Measurements from ENCODE around the gene SYVN1. TPM values are rescaled to one million over a fixed set of nuclear protein-coding genes. Genes with fewer than 3 reads are reported as not detected.

The SYVN1 gene
- total and polyA plus RNA-seq, 4 donors: 5.5 to 64.0 (median 38.2) TPM

GRCh38 chr11:65117206-65118096 is 16.9 kb downstream of the SYVN1 start, which contains the start of gene ZNHIT2:
Gene ZNHIT2, minus strand, starts transcription at chr11:65117701. Its CDS starts 48 bp downstream, at chr11:65117653.
- WGBS, 2 donors: 0% methylated on average over 87 to 89 of the region's 89 CpGs
- Histone ChIP-seq H3K36me3 (ENCODE audit: control insufficient read depth in 1 of 2, insufficient read depth in 2 of 2, low read length in 1 of 2) (no peaks in the 10 kb centered on the region), H3K4me1 (ENCODE audit: control insufficient read depth in 1 of 2, insufficient read depth in 2 of 2, low read length in 2 of 2) (no peaks in the 10 kb centered on the region), H3K27me3 (ENCODE audit: control insufficient read depth in 1 of 2, insufficient read depth in 2 of 2, low read length in 1 of 2) (no peaks in the 10 kb centered on the region), H3K27ac (ENCODE audit: low read depth in 1 of 2, low read length in 2 of 2) (peak within 1 kb of the TSS in 1 of 2 donors; percentile 71), H3K9me3 (ENCODE audit: control insufficient read depth, low read length) (no peaks in the 10 kb centered on the region), H3K4me3 (ENCODE audit: low read length in 2 of 2) (peak within 1 kb of the TSS; percentile 70 to 80)
- intact Hi-C loops (cut with DNase I): loop anchor here (2.0 to 5.0 kb wide), 3 partner anchors 63 to 105 kb away; partner anchors contain the start of genes ARL2 (in 2 of the 2) and CAPN1 (in 1 of the 2)
- peak; percentile 93 for ATAC-seq (ENCODE audit: low FRiP score)
- DNase-seq: peak; percentile 100

DNA sequence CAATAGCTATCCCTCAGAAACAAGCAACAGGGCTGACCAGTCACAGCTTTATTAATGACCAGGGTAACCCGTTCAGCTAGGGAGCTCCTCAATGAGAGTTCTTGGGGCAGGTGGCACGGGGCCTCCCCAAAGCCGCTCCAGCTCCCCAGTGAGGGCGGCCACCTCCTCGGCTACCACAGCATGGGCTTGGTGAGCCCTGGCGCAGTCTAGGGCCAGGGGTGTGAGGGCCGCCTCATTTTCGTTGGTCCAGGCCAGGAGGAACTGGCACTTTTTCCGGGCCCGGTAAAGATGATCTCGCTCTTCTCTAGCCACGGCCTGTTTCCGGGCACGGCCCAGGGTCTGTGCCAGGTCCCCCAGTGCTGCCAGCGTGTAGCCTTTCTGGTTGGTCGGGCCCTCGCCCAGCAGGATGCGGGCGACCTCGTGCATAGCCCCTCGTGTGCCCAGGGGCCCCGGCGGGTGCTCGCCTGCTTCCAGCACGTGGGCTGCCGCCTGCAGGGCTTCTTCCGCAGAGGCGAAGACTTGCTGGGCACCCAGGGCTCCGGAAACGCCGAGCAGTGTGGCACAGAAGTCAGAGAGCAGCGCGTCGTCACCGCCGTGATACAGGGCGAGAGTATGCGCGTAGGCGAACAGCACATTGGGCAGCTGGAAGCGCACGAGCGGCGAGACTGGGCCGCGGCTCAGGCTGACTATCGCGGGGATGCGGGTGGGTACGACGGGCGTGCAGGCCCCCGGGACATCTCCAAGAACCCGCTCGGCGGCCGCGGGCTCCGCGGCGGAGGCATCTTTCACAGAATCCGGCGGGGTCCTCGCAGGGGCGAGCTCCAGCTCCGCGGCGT is 17.7 kb downstream of the SYVN1 start:
- no peaks in the 10 kb centered on the region for H3K4me1 ChIP-seq (ENCODE audit: control insufficient read depth in 1 of 2, insufficient read depth in 2 of 2, low read length in 2 of 2)
- DNase-seq (peak in 1 of 2 donors; percentile 86), ATAC-seq (ENCODE audit: low FRiP score) (no peak)
- no peaks in the 10 kb centered on the region for H3K9me3 ChIP-seq (ENCODE audit: control insufficient read depth, low read length)
- peak overlapping the region; percentile 70 to 80 for H3K4me3 ChIP-seq (ENCODE audit: low read length in 2 of 2)
- intact Hi-C loops (cut with DNase I): loop anchor here (2.0 to 5.0 kb wide), 3 partner anchors 64 to 104 kb away; partner anchors contain the start of genes ARL2 (in 2 of the 2) and CAPN1 (in 1 of the 2)
- 13 to 14% methylated on average over 68 of the region's 68 CpGs for WGBS, 2 donors
- peak overlapping the region in 1 of 2 donors; percentile 71 for H3K27ac ChIP-seq (ENCODE audit: low read depth in 1 of 2, low read length in 2 of 2)
- H3K27me3 ChIP-seq (ENCODE audit: control insufficient read depth in 1 of 2, insufficient read depth in 2 of 2, low read length in 1 of 2): no peaks in the 10 kb centered on the region
- H3K36me3 ChIP-seq (ENCODE audit: control insufficient read depth in 1 of 2, insufficient read depth in 2 of 2, low read length in 1 of 2): no peaks in the 10 kb centered on the region

DNA sequence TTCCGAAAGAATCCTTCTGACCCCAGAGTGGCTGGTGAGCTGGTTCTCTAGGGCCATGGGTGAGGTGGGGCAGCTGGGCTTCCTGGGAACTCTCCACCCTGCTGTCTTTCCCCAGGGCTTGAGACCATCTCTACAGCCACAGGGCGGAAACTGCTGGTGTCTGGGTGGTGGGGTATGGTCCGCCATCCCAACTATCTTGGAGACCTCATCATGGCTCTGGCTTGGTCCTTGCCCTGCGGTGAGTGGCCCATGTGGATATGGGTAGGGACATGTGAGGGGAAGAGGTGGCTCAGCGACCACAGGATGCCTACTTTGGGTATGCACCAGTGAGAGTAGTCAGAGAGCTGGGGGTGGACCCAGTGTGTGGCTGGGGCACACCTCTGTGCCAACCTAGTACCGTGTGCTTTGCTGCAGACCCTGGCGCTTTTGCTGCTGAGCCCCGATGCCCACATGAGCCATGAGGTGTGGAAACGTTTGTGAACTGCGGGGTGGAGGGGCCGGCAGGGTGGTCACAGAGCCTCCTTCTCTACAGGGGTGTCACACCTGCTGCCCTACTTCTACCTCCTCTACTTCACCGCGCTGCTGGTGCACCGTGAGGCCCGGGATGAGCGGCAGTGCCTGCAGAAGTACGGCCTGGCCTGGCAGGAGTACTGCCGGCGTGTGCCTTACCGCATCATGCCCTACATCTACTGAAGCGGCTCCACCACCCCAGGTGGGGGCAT is 18.8 kb downstream of the SYVN1 start:
- whole genome bisulfite sequencing, 2 donors: 91% methylated on average over 21 of the region's 21 CpGs
- intact Hi-C loops (cut with DNase I): loop anchor here (2.0 to 5.0 kb wide), 3 partner anchors 65 to 103 kb away; partner anchors contain the start of genes ARL2 (in 2 of the 2) and CAPN1 (in 1 of the 2)

DNA sequence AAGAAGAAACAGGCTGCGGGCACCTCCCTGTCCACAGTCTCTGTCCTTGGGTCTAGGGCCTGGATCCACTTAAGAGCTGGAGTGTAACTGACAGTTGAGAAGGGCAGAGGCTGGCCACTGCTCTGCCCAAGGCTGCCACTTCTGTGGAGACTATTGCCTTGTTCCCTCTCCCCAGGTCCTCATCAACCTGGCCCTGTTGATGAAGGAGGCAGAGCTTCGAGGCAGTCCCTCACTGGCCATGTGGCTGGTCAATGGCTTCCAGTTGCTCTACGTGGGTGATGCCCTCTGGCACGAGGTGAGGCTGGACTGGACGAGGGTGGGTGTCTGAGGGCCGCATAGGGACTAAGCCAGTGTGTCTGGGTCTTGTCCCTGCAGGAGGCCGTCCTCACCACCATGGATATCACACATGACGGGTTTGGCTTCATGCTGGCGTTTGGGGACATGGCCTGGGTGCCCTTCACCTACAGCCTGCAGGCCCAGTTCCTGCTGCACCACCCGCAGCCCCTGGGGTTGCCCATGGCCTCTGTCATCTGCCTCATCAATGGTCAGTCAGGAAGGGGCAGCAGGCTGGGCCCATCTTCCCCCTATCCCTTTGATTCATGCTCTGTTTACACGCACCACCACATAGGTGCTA is 19.7 kb downstream of the SYVN1 start:
- ATAC-seq (ENCODE audit: low FRiP score) (no peak), DNase-seq (no peak)
- H3K36me3 ChIP-seq (ENCODE audit: control insufficient read depth in 1 of 2, insufficient read depth in 2 of 2, low read length in 1 of 2): no peaks in the 10 kb centered on the region
- H3K27me3 ChIP-seq (ENCODE audit: control insufficient read depth in 1 of 2, insufficient read depth in 2 of 2, low read length in 1 of 2): no peaks in the 10 kb centered on the region
- 83% methylated on average over 11 of the region's 11 CpGs for WGBS, 2 donors
- H3K9me3 ChIP-seq (ENCODE audit: control insufficient read depth, low read length): no peaks in the 10 kb centered on the region
- H3K4me3 ChIP-seq (ENCODE audit: low read length in 2 of 2): no peak overlapping the region
- intact Hi-C loops (cut with DNase I): loop anchor here in 1 of 2 donors (5.0 kb wide), 1 partner anchor 102 kb away; the partner anchor contains the start of gene ARL2
- no peak overlapping the region for H3K27ac ChIP-seq (ENCODE audit: low read depth in 1 of 2, low read length in 2 of 2)
- H3K4me1 ChIP-seq (ENCODE audit: control insufficient read depth in 1 of 2, insufficient read depth in 2 of 2, low read length in 2 of 2): no peaks in the 10 kb centered on the region

More for the DNA sequence above, 18.8 kb downstream of the SYVN1 start:
- Histone ChIP-seq H3K4me1 (ENCODE audit: control insufficient read depth in 1 of 2, insufficient read depth in 2 of 2, low read length in 2 of 2) (no peaks in the 10 kb centered on the region), H3K9me3 (ENCODE audit: control insufficient read depth, low read length) (no peaks in the 10 kb centered on the region), H3K27me3 (ENCODE audit: control insufficient read depth in 1 of 2, insufficient read depth in 2 of 2, low read length in 1 of 2) (no peaks in the 10 kb centered on the region), H3K36me3 (ENCODE audit: control insufficient read depth in 1 of 2, insufficient read depth in 2 of 2, low read length in 1 of 2) (no peaks in the 10 kb centered on the region), H3K27ac (ENCODE audit: low read depth in 1 of 2, low read length in 2 of 2) (no peak overlapping the region), H3K4me3 (ENCODE audit: low read length in 2 of 2) (no peak overlapping the region)
- no peak for ATAC-seq (ENCODE audit: low FRiP score)
- DNase-seq: no peak

GRCh38 chr11:65113839-65114238 is 20.5 kb downstream of the SYVN1 start:
- no peak overlapping the region for H3K4me3 ChIP-seq (ENCODE audit: low read length in 2 of 2)
- intact Hi-C loops (cut with DNase I): no loop called here
- no peaks in the 10 kb centered on the region for H3K9me3 ChIP-seq (ENCODE audit: control insufficient read depth, low read length)

GRCh38 chr11:65113361-65113756 is 21.0 kb downstream of the SYVN1 start:
- no peaks in the 10 kb centered on the region for H3K9me3 ChIP-seq (ENCODE audit: control insufficient read depth, low read length)
- intact Hi-C loops (cut with DNase I): no loop called here
- ATAC-seq (ENCODE audit: low FRiP score) (no peak), DNase-seq (no peak)
- H3K4me1 ChIP-seq (ENCODE audit: control insufficient read depth in 1 of 2, insufficient read depth in 2 of 2, low read length in 2 of 2): no peaks in the 10 kb centered on the region
- 4 to 7% methylated on average over 14 of the region's 14 CpGs for WGBS, 2 donors
- no peaks in the 10 kb centered on the region for H3K27me3 ChIP-seq (ENCODE audit: control insufficient read depth in 1 of 2, insufficient read depth in 2 of 2, low read length in 1 of 2)
- no peak overlapping the region for H3K27ac ChIP-seq (ENCODE audit: low read depth in 1 of 2, low read length in 2 of 2)
- no peak overlapping the region for H3K4me3 ChIP-seq (ENCODE audit: low read length in 2 of 2)
- no peaks in the 10 kb centered on the region for H3K36me3 ChIP-seq (ENCODE audit: control insufficient read depth in 1 of 2, insufficient read depth in 2 of 2, low read length in 1 of 2)

More at GRCh38 chr11:65113839-65114238, 20.5 kb downstream of the SYVN1 start:
- Histone ChIP-seq H3K36me3 (ENCODE audit: control insufficient read depth in 1 of 2, insufficient read depth in 2 of 2, low read length in 1 of 2) (no peaks in the 10 kb centered on the region), H3K4me1 (ENCODE audit: control insufficient read depth in 1 of 2, insufficient read depth in 2 of 2, low read length in 2 of 2) (no peaks in the 10 kb centered on the region), H3K27ac (ENCODE audit: low read depth in 1 of 2, low read length in 2 of 2) (no peak overlapping the region), H3K27me3 (ENCODE audit: control insufficient read depth in 1 of 2, insufficient read depth in 2 of 2, low read length in 1 of 2) (no peaks in the 10 kb centered on the region)
- 55 to 59% methylated on average over 6 of the region's 6 CpGs for WGBS, 2 donors
- no peak for DNase-seq
- no peak for ATAC-seq (ENCODE audit: low FRiP score)

DNA sequence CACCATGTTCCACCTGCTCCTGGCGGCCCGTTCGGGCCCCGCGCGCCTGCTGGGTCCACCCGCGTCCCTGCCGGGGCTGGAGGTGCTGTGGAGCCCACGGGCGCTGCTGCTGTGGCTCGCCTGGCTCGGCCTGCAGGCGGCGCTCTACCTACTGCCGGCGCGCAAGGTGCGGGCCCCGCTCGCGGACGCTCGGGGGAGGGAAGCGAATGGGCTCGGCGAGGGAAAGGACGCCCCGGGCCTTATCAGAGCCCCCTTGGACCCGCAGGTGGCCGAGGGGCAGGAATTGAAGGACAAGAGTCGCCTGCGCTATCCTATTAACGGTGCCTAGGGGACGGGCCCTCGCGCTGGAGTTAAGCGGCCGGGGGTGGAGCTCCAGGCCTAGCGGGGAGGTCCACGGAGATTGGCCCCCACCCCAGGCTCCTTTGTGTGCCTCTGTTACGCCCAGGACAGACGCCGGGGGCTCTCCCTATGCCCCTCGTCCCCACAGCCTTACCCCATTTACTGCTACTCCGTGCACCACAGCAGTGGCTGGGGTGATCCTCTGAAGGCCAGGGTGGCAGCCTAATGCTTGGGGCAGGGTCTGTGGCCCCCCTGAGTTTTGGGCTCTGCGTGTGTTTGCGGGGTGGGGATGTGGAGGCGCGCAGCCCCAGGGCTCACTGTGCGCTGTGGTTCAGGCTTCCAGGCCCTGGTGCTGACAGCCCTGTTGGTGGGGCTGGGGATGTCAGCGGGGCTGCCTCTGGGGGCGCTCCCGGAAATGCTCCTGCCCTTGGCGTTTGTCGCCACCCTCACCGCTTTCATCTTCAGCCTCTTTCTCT is 21.6 kb downstream of the SYVN1 start:
- Histone ChIP-seq H3K27ac (ENCODE audit: low read depth in 1 of 2, low read length in 2 of 2) (no peak overlapping the region), H3K9me3 (ENCODE audit: control insufficient read depth, low read length) (no peaks in the 10 kb centered on the region), H3K4me3 (ENCODE audit: low read length in 2 of 2) (peak overlapping the region in 1 of 2 donors; percentile 4), H3K36me3 (ENCODE audit: control insufficient read depth in 1 of 2, insufficient read depth in 2 of 2, low read length in 1 of 2) (peaks cover 0 to 3% of the 10 kb centered on the region in 2 donors), H3K4me1 (ENCODE audit: control insufficient read depth in 1 of 2, insufficient read depth in 2 of 2, low read length in 2 of 2) (no peaks in the 10 kb centered on the region), H3K27me3 (ENCODE audit: control insufficient read depth in 1 of 2, insufficient read depth in 2 of 2, low read length in 1 of 2) (no peaks in the 10 kb centered on the region)
- WGBS, 2 donors: 1% methylated on average over 56 to 57 of the region's 57 CpGs
- peak; percentile 55 for ATAC-seq (ENCODE audit: low FRiP score)
- peak; percentile 77 to 92 for DNase-seq
- intact Hi-C loops (cut with DNase I): no loop called here
